Gastrocnemius medialis (tissue), 4 donors: ENCODE results near the gene UBQLN3.

Source experiments
- POLR2A ChIP-seq, 2 donors: fragments of 450-650 bp; IDR thresholded peaks; one replicate each; pipeline ENCODE4 v1.6.1; 2017; ENCODE audit warnings: antibody characterized with exemption in 2 of 2, mild to moderate bottlenecking in 2 of 2, moderate library complexity in 2 of 2
- TF ChIP-seq, protein P1 (sequence below), 5 experiments: fragments of 450-650 bp in 3 of 5; fragments of 200-600 bp in 2 of 5; sonication (generic) in 2 of 5; IDR thresholded peaks in 4 of 5; conservative IDR thresholded peaks in 1 of 5; 1 replicate in 4 of 5; 2 replicates in 1 of 5; pipeline ENCODE4 v1.5.1; 2016 to 2019; ENCODE audit warnings: antibody characterized with exemption in 5 of 5, mild to moderate bottlenecking in 3 of 5, moderate library complexity in 3 of 5

- TF ChIP-seq POLR2A (IDR thresholded peaks at IDR 0.05) = no peak
- TF ChIP-seq, protein P1, sequence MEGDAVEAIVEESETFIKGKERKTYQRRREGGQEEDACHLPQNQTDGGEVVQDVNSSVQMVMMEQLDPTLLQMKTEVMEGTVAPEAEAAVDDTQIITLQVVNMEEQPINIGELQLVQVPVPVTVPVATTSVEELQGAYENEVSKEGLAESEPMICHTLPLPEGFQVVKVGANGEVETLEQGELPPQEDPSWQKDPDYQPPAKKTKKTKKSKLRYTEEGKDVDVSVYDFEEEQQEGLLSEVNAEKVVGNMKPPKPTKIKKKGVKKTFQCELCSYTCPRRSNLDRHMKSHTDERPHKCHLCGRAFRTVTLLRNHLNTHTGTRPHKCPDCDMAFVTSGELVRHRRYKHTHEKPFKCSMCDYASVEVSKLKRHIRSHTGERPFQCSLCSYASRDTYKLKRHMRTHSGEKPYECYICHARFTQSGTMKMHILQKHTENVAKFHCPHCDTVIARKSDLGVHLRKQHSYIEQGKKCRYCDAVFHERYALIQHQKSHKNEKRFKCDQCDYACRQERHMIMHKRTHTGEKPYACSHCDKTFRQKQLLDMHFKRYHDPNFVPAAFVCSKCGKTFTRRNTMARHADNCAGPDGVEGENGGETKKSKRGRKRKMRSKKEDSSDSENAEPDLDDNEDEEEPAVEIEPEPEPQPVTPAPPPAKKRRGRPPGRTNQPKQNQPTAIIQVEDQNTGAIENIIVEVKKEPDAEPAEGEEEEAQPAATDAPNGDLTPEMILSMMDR (IDR thresholded peaks at IDR 0.05 in 4 of 5, conservative IDR thresholded peaks at IDR 0.05 in 1 of 5) = no peak
Observed at GRCh38 chr11:5489576-5490357, 20.0 kb downstream of the UBQLN3 start.
